Colonic mucosa (tissue), 4 donors: ENCODE results near the gene RAD51B. TPM values are rescaled to one million over a fixed set of nuclear protein-coding genes. Genes with fewer than 3 reads are reported as not detected.

Experiments
- DNase-seq: peaks from one replicate; pipeline ENCODE4 v3.0.0-alpha.2; 2020
- H3K27ac ChIP-seq: fragments of 200-600 bp; one replicate; pipeline ENCODE4 v1.8.0; 2021
- H3K27me3 ChIP-seq: fragments of 200-600 bp; one replicate; pipeline ENCODE4 v1.8.0; 2021
- H3K36me3 ChIP-seq: fragments of 200-600 bp; one replicate; pipeline ENCODE4 v1.8.0; 2021
- H3K4me1 ChIP-seq: fragments of 200-600 bp; one replicate; pipeline ENCODE4 v1.8.0; 2021; ENCODE audit warnings: mild to moderate bottlenecking
- H3K4me3 ChIP-seq: fragments of 200-600 bp; one replicate; pipeline ENCODE4 v1.8.0; 2021
- H3K9ac ChIP-seq, 2 donors: one replicate each; pipeline ENCODE4 v1.7.0; 2013; ENCODE audit warnings: control low read depth in 2 of 2, low read depth in 2 of 2, low read length in 2 of 2
- H3K9me3 ChIP-seq: fragments of 200-600 bp; one replicate; pipeline ENCODE4 v1.8.0; 2021
- intact Hi-C: fragments of 100-400 bp; cut with DNase I; formaldehyde crosslinking; loops from one replicate; pipeline ENCODE4 v1.14.1; 2022
- total RNA-seq, 2 donors: library from RNA; stranded (reverse); fragmentation: NEBNext Ultra II Directional in 1 of 2; extraction: Animal tissue kit (Norgen Biotek cat#: 25700) in 1 of 2; gene quantifications; one replicate each; pipeline ENCODE4 v1.2.1, GENCODE V29; 2021
- TF ChIP-seq, protein P1 (sequence below): fragments of 200-600 bp; IDR thresholded peaks from one replicate; pipeline ENCODE4 v1.8.0; 2022; ENCODE audit warnings: antibody characterized with exemption, mild to moderate bottlenecking
- donor health status: healthy.
- donor health status: DM: no; HTN: no; CAD: no.
- donor health status: DM: no; HTN: no; CAD: no.

The RAD51B gene
- total RNA-seq, 2 donors from 2014 or later = 12.7 to 22.0 TPM

DNA sequence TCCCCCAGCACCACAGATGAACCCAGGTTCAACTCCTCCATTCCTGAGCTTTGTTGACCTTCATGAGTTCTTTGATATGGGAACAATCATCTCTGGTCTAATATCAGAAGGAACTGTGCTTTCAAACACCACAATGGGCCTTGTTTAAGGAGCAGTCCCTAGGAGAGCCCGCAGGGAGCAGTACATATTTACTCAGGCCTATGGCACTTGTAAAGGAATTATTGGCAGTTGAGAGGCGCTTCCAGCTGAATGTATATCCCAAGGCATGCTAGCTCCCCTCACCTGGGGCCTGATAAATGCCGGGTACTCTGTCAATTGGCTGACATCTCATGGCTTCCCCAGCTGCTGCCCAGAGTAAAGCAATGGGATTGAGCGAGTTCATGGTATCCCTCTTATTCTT lies 897.1 kb downstream of the RAD51B start:
- no peaks in the 10 kb centered on the region for H3K9me3 ChIP-seq
- intact Hi-C loops = no loop called here
- H3K4me1 ChIP-seq = no peaks in the 10 kb centered on the region
- H3K27ac ChIP-seq = no peak overlapping the region
- H3K4me3 ChIP-seq = no peak overlapping the region
- no peaks in the 10 kb centered on the region for H3K36me3 ChIP-seq
- TF ChIP-seq, protein P1, sequence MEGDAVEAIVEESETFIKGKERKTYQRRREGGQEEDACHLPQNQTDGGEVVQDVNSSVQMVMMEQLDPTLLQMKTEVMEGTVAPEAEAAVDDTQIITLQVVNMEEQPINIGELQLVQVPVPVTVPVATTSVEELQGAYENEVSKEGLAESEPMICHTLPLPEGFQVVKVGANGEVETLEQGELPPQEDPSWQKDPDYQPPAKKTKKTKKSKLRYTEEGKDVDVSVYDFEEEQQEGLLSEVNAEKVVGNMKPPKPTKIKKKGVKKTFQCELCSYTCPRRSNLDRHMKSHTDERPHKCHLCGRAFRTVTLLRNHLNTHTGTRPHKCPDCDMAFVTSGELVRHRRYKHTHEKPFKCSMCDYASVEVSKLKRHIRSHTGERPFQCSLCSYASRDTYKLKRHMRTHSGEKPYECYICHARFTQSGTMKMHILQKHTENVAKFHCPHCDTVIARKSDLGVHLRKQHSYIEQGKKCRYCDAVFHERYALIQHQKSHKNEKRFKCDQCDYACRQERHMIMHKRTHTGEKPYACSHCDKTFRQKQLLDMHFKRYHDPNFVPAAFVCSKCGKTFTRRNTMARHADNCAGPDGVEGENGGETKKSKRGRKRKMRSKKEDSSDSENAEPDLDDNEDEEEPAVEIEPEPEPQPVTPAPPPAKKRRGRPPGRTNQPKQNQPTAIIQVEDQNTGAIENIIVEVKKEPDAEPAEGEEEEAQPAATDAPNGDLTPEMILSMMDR = no peak
- DNase-seq = peak; percentile 55
- H3K9ac ChIP-seq = no peak overlapping the region
- no peaks in the 10 kb centered on the region for H3K27me3 ChIP-seq

DNA sequence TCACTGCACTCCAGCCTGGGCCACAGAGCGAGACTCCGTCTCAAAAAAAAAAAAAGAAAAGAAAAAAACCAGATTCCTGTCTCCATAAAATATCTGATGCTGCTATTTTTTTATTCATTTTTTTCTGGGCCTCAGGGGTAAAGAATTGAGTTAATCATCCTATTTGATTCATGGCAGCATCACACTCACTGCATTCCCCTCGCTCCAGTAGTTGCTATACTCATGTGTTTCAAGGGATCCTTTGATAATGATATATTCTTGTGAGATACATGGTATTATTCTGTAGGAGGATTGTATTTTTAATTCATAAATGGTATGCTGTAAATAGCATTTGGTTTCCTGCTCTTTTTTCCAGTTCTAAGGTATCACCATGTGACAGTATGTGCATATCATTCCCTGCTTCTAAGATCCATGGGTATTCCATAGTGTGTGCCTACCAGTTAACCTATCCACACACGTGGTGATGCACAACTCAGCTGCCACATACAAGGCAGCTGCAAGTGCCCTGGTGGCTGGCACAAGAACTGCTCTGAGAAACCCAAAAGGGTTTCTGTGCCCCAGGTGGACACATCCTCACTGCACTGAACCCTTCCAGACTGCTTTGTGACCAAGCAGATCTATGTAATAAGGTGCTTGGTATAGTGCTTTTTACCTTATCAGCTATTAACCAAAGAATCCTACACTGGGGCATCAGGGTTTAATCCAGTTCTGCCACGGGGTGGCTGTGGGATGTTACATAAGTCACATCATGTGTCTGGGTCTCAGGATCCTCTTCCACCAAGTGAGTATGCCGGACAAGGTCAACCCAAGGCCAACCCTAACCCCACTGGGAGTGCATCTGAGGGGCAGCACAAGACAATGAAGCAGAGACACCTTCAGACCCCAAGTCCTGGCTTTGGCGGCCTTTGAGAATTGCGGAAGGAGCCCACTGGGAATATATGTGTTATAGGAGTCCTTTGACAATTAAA lies 898.7 kb downstream of the RAD51B start:
- no peaks in the 10 kb centered on the region for H3K36me3 ChIP-seq
- no peak overlapping the region for H3K9ac ChIP-seq
- TF ChIP-seq, protein P1 = peak; percentile 34
- intact Hi-C loops = no loop called here
- no peak overlapping the region for H3K4me3 ChIP-seq
- no peak for DNase-seq
- H3K27ac ChIP-seq = no peak overlapping the region
- no peaks in the 10 kb centered on the region for H3K9me3 ChIP-seq
- no peaks in the 10 kb centered on the region for H3K27me3 ChIP-seq
- H3K4me1 ChIP-seq = no peaks in the 10 kb centered on the region

DNA sequence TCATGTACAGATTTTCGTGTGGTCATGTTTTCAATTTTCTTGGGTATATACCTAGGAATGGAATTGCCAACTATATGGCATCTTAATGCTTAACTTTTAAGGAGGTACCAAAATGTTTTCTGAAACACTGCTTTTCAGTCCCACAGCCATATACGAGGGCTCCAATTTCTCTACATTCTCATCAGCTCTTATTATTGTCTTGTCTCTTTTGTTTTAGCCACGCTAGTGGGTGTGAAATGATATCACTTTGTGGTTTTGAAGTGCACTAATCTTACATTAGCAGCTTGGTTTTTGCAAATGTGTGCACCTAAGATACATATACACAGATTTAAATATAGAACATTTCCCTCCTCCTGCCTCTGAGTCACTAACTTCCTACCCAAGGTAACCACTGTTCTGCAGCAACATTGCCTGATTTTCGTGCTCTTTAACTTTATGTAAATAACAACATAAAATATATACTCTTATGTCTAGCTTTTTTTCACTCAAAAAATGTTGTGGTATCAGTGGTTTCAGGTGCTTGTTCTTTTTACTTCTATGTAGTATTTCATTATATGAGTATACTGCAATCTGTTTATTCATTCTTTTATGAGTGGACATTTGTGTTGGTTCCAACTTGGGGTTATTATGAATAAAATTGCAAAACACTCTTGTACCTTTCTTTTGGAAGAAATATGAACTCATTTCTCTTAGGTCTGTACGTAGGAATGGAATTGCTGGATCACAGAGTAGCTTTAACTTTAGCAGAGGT lies 900.2 kb downstream of the RAD51B start:
- DNase-seq = no peak
- H3K9me3 ChIP-seq = no peaks in the 10 kb centered on the region
- H3K36me3 ChIP-seq = no peaks in the 10 kb centered on the region
- TF ChIP-seq, protein P1 = no peak
- no peak overlapping the region for H3K4me3 ChIP-seq
- H3K9ac ChIP-seq = no peak overlapping the region
- H3K27ac ChIP-seq = no peak overlapping the region
- intact Hi-C loops = no loop called here
- H3K4me1 ChIP-seq = no peaks in the 10 kb centered on the region
- no peaks in the 10 kb centered on the region for H3K27me3 ChIP-seq

DNA sequence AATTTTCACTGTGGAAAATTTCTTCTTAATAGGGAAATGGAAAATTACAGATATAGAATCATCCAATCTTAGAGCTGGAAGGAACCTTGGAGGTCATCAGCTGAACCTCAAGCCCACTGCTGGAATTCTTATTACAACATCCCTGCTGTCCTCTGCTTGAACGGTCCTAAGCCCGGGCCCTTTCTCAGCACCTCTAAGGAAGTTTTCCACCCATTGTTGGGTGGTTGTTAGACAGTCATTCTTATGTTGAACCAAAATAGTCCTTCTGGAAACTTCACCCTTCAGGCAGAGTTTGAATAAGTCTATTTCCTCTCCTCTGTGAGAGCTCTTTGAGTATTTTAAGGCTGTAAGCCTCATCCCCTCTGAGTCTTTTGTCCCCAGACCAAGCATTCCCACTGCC lies 902.6 kb downstream of the RAD51B start:
- Histone ChIP-seq H3K4me3 (no peak overlapping the region), H3K9ac (no peak overlapping the region), H3K9me3 (no peaks in the 10 kb centered on the region), H3K4me1 (no peaks in the 10 kb centered on the region), H3K27me3 (no peaks in the 10 kb centered on the region), H3K36me3 (no peaks in the 10 kb centered on the region), H3K27ac (no peak overlapping the region)
- intact Hi-C loops = no loop called here
- TF ChIP-seq, protein P1 = no peak
- no peak for DNase-seq

DNA sequence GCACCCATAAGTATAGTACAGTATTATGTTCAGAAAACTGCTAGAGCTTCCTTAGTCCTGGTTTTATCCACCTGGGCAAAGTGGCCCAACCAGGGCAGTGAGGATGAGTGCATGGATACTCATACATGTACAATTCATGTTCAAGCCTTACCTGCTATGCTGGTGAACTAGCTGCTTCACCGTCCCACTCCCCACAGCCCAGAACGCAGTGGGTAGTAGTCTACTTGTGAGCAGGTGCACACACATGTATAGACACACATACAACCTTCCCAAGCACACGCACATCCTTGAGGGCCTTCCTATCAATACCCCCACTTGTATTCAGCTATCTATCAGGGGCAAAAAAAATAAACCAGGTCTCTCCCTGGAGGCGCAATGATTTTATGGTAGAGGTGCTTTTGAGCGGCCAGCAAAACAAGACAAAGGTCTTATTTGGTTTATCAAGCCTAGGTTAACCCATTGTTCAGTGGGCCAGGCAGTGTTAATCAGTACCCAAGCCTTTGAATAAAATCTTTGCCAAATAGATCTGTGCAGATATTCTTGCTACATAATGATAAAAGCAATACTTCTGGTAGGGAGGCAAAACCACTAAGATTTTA lies 903.5 kb downstream of the RAD51B start:
- intact Hi-C loops = no loop called here
- H3K27ac ChIP-seq = no peak overlapping the region

More for the DNA sequence above, 903.5 kb downstream of the RAD51B start:
- Histone ChIP-seq H3K27me3 (no peaks in the 10 kb centered on the region), H3K4me3 (no peak overlapping the region), H3K9me3 (no peaks in the 10 kb centered on the region), H3K4me1 (no peaks in the 10 kb centered on the region), H3K9ac (no peak overlapping the region), H3K36me3 (no peaks in the 10 kb centered on the region)
- TF ChIP-seq, protein P1 = no peak
- DNase-seq = no peak
